DMS53 (cell line): ENCODE results near the gene LRRC4B.

Experiments used
- DNase-seq: peaks from one replicate; lab custom pipeline; 2025; lab: John Stamatoyannopoulos, UW

Gene LRRC4B

GRCh38 chr19:50506700-50507099 lies 61.5 kb downstream of the LRRC4B start:
- no peak for DNase-seq

GRCh38 chr19:50505856-50506611 lies 62.2 kb downstream of the LRRC4B start:
- DNase-seq = no peak

- DNase-seq = no peak
Measured at GRCh38 chr19:50501568-50502475, 66.4 kb downstream of the LRRC4B start.

- no peak for DNase-seq
Measured at GRCh38 chr19:50501186-50501567, 67.1 kb downstream of the LRRC4B start.

GRCh38 chr19:50500753-50501151 lies 67.5 kb downstream of the LRRC4B start:
- DNase-seq = no peak

- peak; percentile 42 for DNase-seq
Measured at GRCh38 chr19:50500060-50500752, 68.0 kb downstream of the LRRC4B start.

- DNase-seq = no peak
Measured at GRCh38 chr19:50498219-50499056, 69.8 kb downstream of the LRRC4B start.

- DNase-seq = no peak
Measured at GRCh38 chr19:50497022-50497405, 71.2 kb downstream of the LRRC4B start.

GRCh38 chr19:50496189-50497021 lies 71.8 kb downstream of the LRRC4B start:
- DNase-seq = peak; percentile 18

- no peak for DNase-seq
Measured at GRCh38 chr19:50495020-50495531, 73.2 kb downstream of the LRRC4B start.

GRCh38 chr19:50494186-50495019 lies 73.8 kb downstream of the LRRC4B start:
- no peak for DNase-seq

GRCh38 chr19:50493171-50493570 lies 75.1 kb downstream of the LRRC4B start:
- DNase-seq = no peak

- no peak for DNase-seq
Measured at GRCh38 chr19:50492303-50493052, 75.8 kb downstream of the LRRC4B start.

GRCh38 chr19:50490991-50491472 lies 77.2 kb downstream of the LRRC4B start:
- no peak for DNase-seq

GRCh38 chr19:50490411-50490811 lies 77.8 kb downstream of the LRRC4B start:
- DNase-seq = no peak

- DNase-seq = no peak
Measured at GRCh38 chr19:50489461-50490011, 78.7 kb downstream of the LRRC4B start.

- DNase-seq = no peak
Measured at GRCh38 chr19:50488389-50489194, 79.6 kb downstream of the LRRC4B start.
